ENCODE measurements around the gene PIERCE2. TPM values are rescaled to one million over a fixed set of nuclear protein-coding genes. Genes with fewer than 3 reads are reported as not detected.

The PIERCE2 gene, protein sequence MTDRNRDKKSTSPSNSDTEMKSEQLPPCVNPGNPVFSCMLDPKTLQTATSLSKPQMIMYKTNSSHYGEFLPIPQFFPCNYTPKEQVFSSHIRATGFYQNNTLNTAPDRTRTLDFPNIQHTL
- 0.23 and 2.6 TPM in 2 replicates for total RNA-seq
- 1.2 and 1.5 TPM in 2 replicates for polyA plus RNA-seq

DNA sequence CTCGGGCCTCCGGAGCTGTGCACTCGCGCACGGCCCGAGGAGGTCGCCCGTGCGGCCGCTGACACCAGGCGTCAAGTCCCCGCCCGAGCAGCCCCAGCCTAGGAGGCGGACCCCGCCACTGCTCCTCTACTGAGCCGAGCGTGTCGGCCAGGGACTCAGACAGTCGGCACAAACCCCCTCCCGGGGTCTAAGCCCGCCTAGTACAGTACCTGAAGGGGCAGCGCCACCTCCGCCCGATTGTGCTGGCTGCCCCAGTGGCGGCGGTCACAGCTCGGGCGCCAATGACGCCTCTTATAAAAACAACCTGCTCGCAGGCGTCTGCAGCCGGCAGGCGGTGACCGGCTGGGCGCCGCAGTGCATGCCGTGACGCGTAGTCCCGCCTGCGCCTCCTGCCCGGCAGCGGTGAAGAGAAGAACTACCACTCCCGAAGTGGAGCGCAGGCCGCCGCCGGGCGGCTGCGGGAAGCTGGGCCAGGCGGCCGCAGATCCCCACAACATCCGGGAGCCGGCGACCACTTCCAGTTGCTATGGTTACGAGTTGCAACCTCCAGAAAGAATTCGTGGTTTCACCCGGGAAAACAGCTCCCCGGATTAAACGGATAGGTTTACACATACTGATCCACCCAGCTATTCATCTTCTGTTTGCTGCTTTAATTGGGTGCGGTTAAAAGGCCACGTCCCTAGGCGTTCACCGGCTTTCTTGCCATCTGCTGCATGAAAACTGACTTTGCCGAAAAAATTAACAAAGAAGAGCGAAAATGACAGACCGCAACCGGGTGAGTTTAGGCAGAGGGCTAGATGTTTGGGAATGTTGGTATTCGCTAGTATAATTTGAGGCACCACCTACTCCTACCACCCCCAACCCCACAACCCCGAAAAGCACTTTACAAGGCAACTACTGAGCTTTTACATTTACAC, at the start of gene PIERCE2, which contains the start of gene CCPG1:
TSS of gene PIERCE2 (plus strand) at position 484 of the 917 bp plus-strand sequence. CDS start at position 758, 274 bp downstream.
TSS of gene CCPG1 (minus strand) at position 348 of the 917 bp plus-strand sequence. CDS start 18,935 bp downstream, outside the sequence.
- TF ChIP-seq, protein P1, sequence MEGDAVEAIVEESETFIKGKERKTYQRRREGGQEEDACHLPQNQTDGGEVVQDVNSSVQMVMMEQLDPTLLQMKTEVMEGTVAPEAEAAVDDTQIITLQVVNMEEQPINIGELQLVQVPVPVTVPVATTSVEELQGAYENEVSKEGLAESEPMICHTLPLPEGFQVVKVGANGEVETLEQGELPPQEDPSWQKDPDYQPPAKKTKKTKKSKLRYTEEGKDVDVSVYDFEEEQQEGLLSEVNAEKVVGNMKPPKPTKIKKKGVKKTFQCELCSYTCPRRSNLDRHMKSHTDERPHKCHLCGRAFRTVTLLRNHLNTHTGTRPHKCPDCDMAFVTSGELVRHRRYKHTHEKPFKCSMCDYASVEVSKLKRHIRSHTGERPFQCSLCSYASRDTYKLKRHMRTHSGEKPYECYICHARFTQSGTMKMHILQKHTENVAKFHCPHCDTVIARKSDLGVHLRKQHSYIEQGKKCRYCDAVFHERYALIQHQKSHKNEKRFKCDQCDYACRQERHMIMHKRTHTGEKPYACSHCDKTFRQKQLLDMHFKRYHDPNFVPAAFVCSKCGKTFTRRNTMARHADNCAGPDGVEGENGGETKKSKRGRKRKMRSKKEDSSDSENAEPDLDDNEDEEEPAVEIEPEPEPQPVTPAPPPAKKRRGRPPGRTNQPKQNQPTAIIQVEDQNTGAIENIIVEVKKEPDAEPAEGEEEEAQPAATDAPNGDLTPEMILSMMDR (IDR thresholded peaks at IDR 0.05; ENCODE audit: poor library complexity) = peak; percentile 51
- no peak for TF ChIP-seq EZH2phosphoT487 (IDR thresholded peaks at IDR 0.05; ENCODE audit: low read depth, severe bottlenecking, unreplicated experiment)
- Histone ChIP-seq H3K36me3 (replicated peaks; ENCODE audit: insufficient read depth, low read depth) (no peaks in the 10 kb centered on the region), H3K4me2 (peak within 1 kb of the TSS; percentile 86), H3K27ac (peak within 1 kb of the TSS; percentile 88), H3K9me3 (ENCODE audit: low read depth) (no peaks in the 10 kb centered on the region), H3K4me3 (peak within 1 kb of the TSS; percentile 83), H3K4me1 (ENCODE audit: insufficient read depth) (peaks cover 10% of the 10 kb centered on the region), H4K20me1 (ENCODE audit: insufficient read depth, poor library complexity, severe bottlenecking) (no peaks in the 10 kb centered on the region), H3K9me2 (replicated peaks; ENCODE audit: insufficient read depth) (no peaks in the 10 kb centered on the region), H3K27me3 (no peaks in the 10 kb centered on the region), H3K79me2 (peaks cover 21% of the 10 kb centered on the region), H2AFZ (peak within 1 kb of the TSS; percentile 91)
- peak; percentile 96 for DNase-seq (ENCODE audit: low spot score)
- under 1% methylated on average over 61 of the region's 70 CpGs for WGBS (ENCODE audit: low lambda C conversion rate, missing lambda C conversion rate)

- Histone ChIP-seq H3K9me2 (replicated peaks; ENCODE audit: insufficient read depth) (no peaks in the 10 kb centered on the region), H3K79me2 (no peaks in the 10 kb centered on the region), H3K36me3 (replicated peaks; ENCODE audit: insufficient read depth, low read depth) (no peaks in the 10 kb centered on the region), H3K27me3 (no peaks in the 10 kb centered on the region), H3K4me2 (no peak overlapping the region), H3K9me3 (ENCODE audit: low read depth) (no peaks in the 10 kb centered on the region), H2AFZ (no peak overlapping the region), H3K27ac (no peak overlapping the region), H4K20me1 (ENCODE audit: insufficient read depth, poor library complexity, severe bottlenecking) (no peaks in the 10 kb centered on the region), H3K4me3 (no peak overlapping the region), H3K4me1 (ENCODE audit: insufficient read depth) (no peaks in the 10 kb centered on the region)
- no peak for TF ChIP-seq EZH2 (IDR thresholded peaks at IDR 0.05; ENCODE audit: borderline replicate concordance)
- TF ChIP-seq, protein P1 (IDR thresholded peaks at IDR 0.05; ENCODE audit: poor library complexity) = no peak
- DNase-seq (ENCODE audit: low spot score) = no peak
- 80% methylated on average over 6 of the region's 6 CpGs for whole genome bisulfite sequencing (ENCODE audit: low lambda C conversion rate, missing lambda C conversion rate)
These were observed 48.0 kb upstream of the PIERCE2 start for GRCh38 chr15:55360256-55360655.

DNA sequence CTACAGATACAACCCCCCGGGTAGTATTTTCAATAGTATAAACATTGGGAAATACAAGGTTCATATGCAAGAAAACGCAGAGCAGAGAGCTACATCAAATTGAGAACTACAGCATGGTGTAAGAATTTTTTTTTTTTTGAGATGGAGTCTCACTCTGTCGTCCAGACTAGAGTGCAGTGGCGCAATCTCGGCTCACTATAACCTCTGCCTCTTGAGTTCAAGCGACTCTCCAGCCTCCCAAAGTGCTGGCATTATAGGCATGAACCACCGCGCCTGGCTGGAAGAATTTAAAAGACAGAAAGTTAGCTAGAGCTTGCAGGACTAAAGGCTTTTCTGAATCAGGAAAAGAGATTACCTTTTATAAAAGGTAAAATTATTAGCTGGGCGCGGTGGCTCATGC, 47.2 kb upstream of the PIERCE2 start:
- no peak overlapping the region for H3K27ac ChIP-seq
- H3K36me3 ChIP-seq (replicated peaks; ENCODE audit: insufficient read depth, low read depth) = no peaks in the 10 kb centered on the region
- no peaks in the 10 kb centered on the region for H3K27me3 ChIP-seq
- TF ChIP-seq EZH2 (IDR thresholded peaks at IDR 0.05; ENCODE audit: borderline replicate concordance) (no peak), EZH2phosphoT487 (IDR thresholded peaks at IDR 0.05; ENCODE audit: low read depth, severe bottlenecking, unreplicated experiment) (no peak)
- TF ChIP-seq, protein P1 (IDR thresholded peaks at IDR 0.05; ENCODE audit: poor library complexity) = no peak
- H3K9me3 ChIP-seq (ENCODE audit: low read depth) = no peaks in the 10 kb centered on the region
- H3K9me2 ChIP-seq (replicated peaks; ENCODE audit: insufficient read depth) = no peaks in the 10 kb centered on the region
- H3K4me2 ChIP-seq = no peak overlapping the region
- no peak overlapping the region for H2AFZ ChIP-seq
- no peaks in the 10 kb centered on the region for H3K79me2 ChIP-seq
- no peak overlapping the region for H3K4me3 ChIP-seq
- WGBS (ENCODE audit: low lambda C conversion rate, missing lambda C conversion rate) = 89% methylated on average over 10 of the region's 10 CpGs
- H4K20me1 ChIP-seq (ENCODE audit: insufficient read depth, poor library complexity, severe bottlenecking) = no peaks in the 10 kb centered on the region
- H3K4me1 ChIP-seq (ENCODE audit: insufficient read depth) = no peaks in the 10 kb centered on the region
- DNase-seq (ENCODE audit: low spot score) = no peak
